Upper lobe of left lung (tissue), 4 donors: ENCODE measurements around the gene GRIK2.

Experiments used
- EP300 ChIP-seq, 4 donors: sonication (generic); formaldehyde crosslinking; IDR thresholded peaks; one replicate each; pipeline ENCODE4 v1.5.1; 2017; ENCODE audit warnings: antibody characterized with exemption in 4 of 4, control low read depth in 2 of 4
- POLR2A ChIP-seq, 4 donors: fragments of 450-650 bp; IDR thresholded peaks; one replicate each; pipeline ENCODE4 v1.5.1; 2016 to 2017; ENCODE audit warnings: antibody characterized with exemption in 4 of 4, mild to moderate bottlenecking in 2 of 4
- POLR2AphosphoS5 ChIP-seq, 2 donors: sonication (generic); formaldehyde crosslinking; IDR thresholded peaks; one replicate each; pipeline ENCODE4 v1.5.1; 2017; ENCODE audit warnings: antibody characterized with exemption in 2 of 2
- TF ChIP-seq, protein P1 (sequence below), 6 experiments: fragments of 450-650 bp in 4 of 6; fragments of 200-600 bp in 2 of 6; sonication (generic) in 2 of 6; IDR thresholded peaks; one replicate each; pipeline ENCODE4 v1.5.1; 2016 to 2019; ENCODE audit warnings: antibody characterized with exemption in 6 of 6

DNA sequence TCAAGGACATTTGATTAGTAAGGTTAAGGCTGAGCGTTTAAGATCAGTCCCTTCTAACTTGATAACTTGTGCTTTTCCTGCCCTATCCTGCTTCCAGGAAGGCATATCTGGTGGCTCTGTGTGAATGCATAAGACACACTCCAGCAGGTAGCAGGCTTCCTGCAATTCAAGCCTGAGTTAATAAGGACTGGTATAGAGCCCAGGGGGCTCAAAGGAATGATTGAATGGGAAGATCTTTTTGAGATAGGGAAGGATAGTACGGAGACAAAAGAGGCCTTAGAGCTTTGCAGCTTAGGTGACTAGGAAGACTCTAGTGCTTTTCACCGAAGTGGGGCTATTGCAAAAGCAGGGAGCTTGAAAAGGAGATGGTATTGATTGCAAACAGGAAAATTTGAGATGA, 307.1 kb downstream of the GRIK2 start:
- no peak for TF ChIP-seq POLR2AphosphoS5 (IDR thresholded peaks at IDR 0.05)
- TF ChIP-seq POLR2A (IDR thresholded peaks at IDR 0.05): no peak
- TF ChIP-seq, protein P1, sequence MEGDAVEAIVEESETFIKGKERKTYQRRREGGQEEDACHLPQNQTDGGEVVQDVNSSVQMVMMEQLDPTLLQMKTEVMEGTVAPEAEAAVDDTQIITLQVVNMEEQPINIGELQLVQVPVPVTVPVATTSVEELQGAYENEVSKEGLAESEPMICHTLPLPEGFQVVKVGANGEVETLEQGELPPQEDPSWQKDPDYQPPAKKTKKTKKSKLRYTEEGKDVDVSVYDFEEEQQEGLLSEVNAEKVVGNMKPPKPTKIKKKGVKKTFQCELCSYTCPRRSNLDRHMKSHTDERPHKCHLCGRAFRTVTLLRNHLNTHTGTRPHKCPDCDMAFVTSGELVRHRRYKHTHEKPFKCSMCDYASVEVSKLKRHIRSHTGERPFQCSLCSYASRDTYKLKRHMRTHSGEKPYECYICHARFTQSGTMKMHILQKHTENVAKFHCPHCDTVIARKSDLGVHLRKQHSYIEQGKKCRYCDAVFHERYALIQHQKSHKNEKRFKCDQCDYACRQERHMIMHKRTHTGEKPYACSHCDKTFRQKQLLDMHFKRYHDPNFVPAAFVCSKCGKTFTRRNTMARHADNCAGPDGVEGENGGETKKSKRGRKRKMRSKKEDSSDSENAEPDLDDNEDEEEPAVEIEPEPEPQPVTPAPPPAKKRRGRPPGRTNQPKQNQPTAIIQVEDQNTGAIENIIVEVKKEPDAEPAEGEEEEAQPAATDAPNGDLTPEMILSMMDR (IDR thresholded peaks at IDR 0.05): no peak
- TF ChIP-seq EP300 (IDR thresholded peaks at IDR 0.05): no peak
